PC-3 (cell line): ENCODE measurements around the gene ELF3. TPM values are rescaled to one million over a fixed set of nuclear protein-coding genes. Genes with fewer than 3 reads are reported as not detected.

Experiments
- ATAC-seq: fragments of 200-7000 bp; cut with Tn5 transposase; 2 replicates; pipeline ENCODE4 v1.9.1; 2020; ENCODE audit warnings: mild to moderate bottlenecking, moderate library complexity
- BruUV-seq: library from RNA; stranded (reverse); fragments of 400-500 nt; replicated peaks from 2 replicates; lab custom pipeline; 2021; lab: Mats Ljungman, UMichigan
- CTCF ChIA-PET: fragments of 300-600 bp; sonication (Branson Sonifier 250); formaldehyde crosslinking; loops from one replicate; lab custom pipeline; 2022; ENCODE audit warnings: antibody characterized with exemption; lab: Charles Lee
- POLR2A ChIA-PET: fragments of 300-600 bp; sonication (Branson Sonifier 250); formaldehyde crosslinking; loops from one replicate; lab custom pipeline; 2022; ENCODE audit warnings: antibody characterized with exemption; ENCODE audit not compliant: unreplicated experiment; lab: Charles Lee
- DNase-seq: peaks from one replicate; pipeline ENCODE4 v3.0.0-alpha.2; 2015
- H2AFZ ChIP-seq: fragments of 300-600 bp; sonication (generic); 2 replicates; pipeline ENCODE4 v1.6.0; 2016; ENCODE audit warnings: antibody characterized with exemption, low read length
- H3F3A ChIP-seq: fragments of 300-600 bp; sonication (generic); one replicate; pipeline ENCODE4 v1.6.0; 2017; ENCODE audit warnings: antibody characterized with exemption, low read length, control low read depth, mild to moderate bottlenecking; ENCODE audit not compliant: unreplicated experiment
- H3K27ac ChIP-seq: fragments of 300-600 bp; sonication (generic); 2 replicates; pipeline ENCODE4 v1.5.1; 2016; ENCODE audit warnings: mild to moderate bottlenecking, low read length
- H3K27me3 ChIP-seq: fragments of 300-600 bp; sonication (generic); 2 replicates; pipeline ENCODE4 v1.6.1; 2016; ENCODE audit warnings: low read length, mixed read lengths
- H3K36me3 ChIP-seq: fragments of 300-600 bp; sonication (generic); 2 replicates; pipeline ENCODE4 v1.6.1; 2016; ENCODE audit warnings: low read depth, mixed run types, low read length, mixed read lengths
- H3K4me1 ChIP-seq: fragments of 300-600 bp; sonication (generic); 2 replicates; pipeline ENCODE4 v1.5.1; 2016; ENCODE audit warnings: low read length; ENCODE audit not compliant: insufficient read depth
- H3K4me2 ChIP-seq: fragments of 300-600 bp; sonication (generic); 2 replicates; pipeline ENCODE4 v1.6.0; 2016; ENCODE audit warnings: low read length
- H3K4me3 ChIP-seq: fragments of 300-600 bp; sonication (generic); 2 replicates; pipeline ENCODE4 v1.5.1; 2016; ENCODE audit warnings: mild to moderate bottlenecking, low read length, mixed read lengths
- H3K79me2 ChIP-seq: fragments of 300-600 bp; sonication (generic); 2 replicates; pipeline ENCODE4 v1.6.1; 2017; ENCODE audit warnings: low read length, mixed read lengths
- H3K9ac ChIP-seq: fragments of 300-600 bp; sonication (generic); 2 replicates; pipeline ENCODE4 v1.6.0; 2016; ENCODE audit warnings: mild to moderate bottlenecking, low read length
- H3K9me2 ChIP-seq: fragments of 300-600 bp; sonication (generic); replicated peaks from 2 replicates; pipeline ENCODE4 v1.6.1; 2016; ENCODE audit warnings: mixed run types, low read length, mixed read lengths
- H3K9me3 ChIP-seq: fragments of 300-600 bp; sonication (generic); 2 replicates; pipeline ENCODE4 v1.6.1; 2016; ENCODE audit warnings: low read length, mixed read lengths
- H4K20me1 ChIP-seq: fragments of 300-600 bp; sonication (generic); 2 replicates; pipeline ENCODE4 v1.6.1; 2016; ENCODE audit warnings: low read length, mixed read lengths
- CTCF ChIP-seq: fragments of 300-600 bp; sonication (generic); conservative IDR thresholded peaks from 2 replicates; pipeline ENCODE4 v1.5.1; 2017; ENCODE audit warnings: antibody characterized with exemption, low read depth, mild to moderate bottlenecking, low read length
- EZH2 ChIP-seq: fragments of 300-600 bp; sonication (generic); IDR thresholded peaks from one replicate; pipeline ENCODE4 v1.6.1; 2017; ENCODE audit warnings: antibody characterized with exemption, mild to moderate bottlenecking, low read length; ENCODE audit not compliant: unreplicated experiment
- EZH2phosphoT487 ChIP-seq: fragments of 300-600 bp; sonication (generic); IDR thresholded peaks from 2 replicates; pipeline ENCODE4 v1.6.1; 2018; ENCODE audit warnings: mild to moderate bottlenecking, antibody characterized with exemption, low read length, borderline replicate concordance
- intact Hi-C: fragments of 100-400 bp; cut with micrococcal nuclease; formaldehyde crosslinking; loops from 2 replicates; pipeline ENCODE4 v1.9.0; 2023
- total RNA-seq: library from RNA; depleted of rRNA; stranded (reverse); fragments of >200 nt; gene quantifications from 2 replicates; pipeline ENCODE4 v1.2.3, GENCODE V29; 2014

ELF3 gene
- total RNA-seq, 1 experiment from 2014 or later: 399 TPM

GRCh38 chr1:201983380-201983805, 27.0 kb upstream of the ELF3 start:
- ATAC-seq (no peak), DNase-seq (no peak)
- Histone ChIP-seq H3K9me3 (no peaks in the 10 kb centered on the region), H3F3A (no peaks in the 10 kb centered on the region), H3K4me1 (peaks cover 11% of the 10 kb centered on the region; the same call in 1 of the 2 replicates), H3K9me2 (no peaks in the 10 kb centered on the region), H3K27ac (peak overlapping the region; percentile 31; the same call in 1 of the 2 replicates), H3K9ac (peak overlapping the region; percentile 75), H2AFZ (peak overlapping the region; percentile 81), H3K4me2 (peak overlapping the region; percentile 90), H3K79me2 (peaks cover 41% of the 10 kb centered on the region), H3K27me3 (no peaks in the 10 kb centered on the region), H3K4me3 (peak overlapping the region; percentile 96), H4K20me1 (no peaks in the 10 kb centered on the region), H3K36me3 (no peaks in the 10 kb centered on the region)
- intact Hi-C loops: no loop called here
- BruUV-seq: no TSS peak
- ChIA-PET CTCF (no interaction called here), POLR2A (interaction anchor here (0.7 kb wide), 1 partner anchor 73 kb away, joined by 3 read pairs; no protein-coding TSS in a partner anchor)
- TF ChIP-seq EZH2phosphoT487: no peak
- no peak for TF ChIP-seq CTCF
- no peak for TF ChIP-seq EZH2

- no peak for DNase-seq
- BruUV-seq: no TSS peak
- Histone ChIP-seq H3K4me2 (peak overlapping the region; percentile 90), H3K36me3 (no peaks in the 10 kb centered on the region; the same call in 1 of the 2 replicates), H3K4me1 (peaks cover 11% of the 10 kb centered on the region; the same call in 1 of the 2 replicates), H3K79me2 (peaks cover 41% of the 10 kb centered on the region), H2AFZ (no peak overlapping the region), H3K27me3 (no peaks in the 10 kb centered on the region), H3F3A (no peaks in the 10 kb centered on the region), H3K9me2 (no peaks in the 10 kb centered on the region), H4K20me1 (no peaks in the 10 kb centered on the region), H3K4me3 (peak overlapping the region; percentile 96; the same call in 1 of the 2 replicates), H3K9me3 (no peaks in the 10 kb centered on the region), H3K27ac (no peak overlapping the region), H3K9ac (no peak overlapping the region)
- ChIA-PET CTCF (no interaction called here), POLR2A (no interaction called here)
- no peak for ATAC-seq
- TF ChIP-seq CTCF (no peak), EZH2 (no peak), EZH2phosphoT487 (no peak)
- intact Hi-C loops: no loop called here
These were observed 25.9 kb upstream of the ELF3 start for GRCh38 chr1:201984446-201984845.

GRCh38 chr1:201985355-201985754, 25.0 kb upstream of the ELF3 start:
- CTCF ChIA-PET: no interaction called here

More at GRCh38 chr1:201985355-201985754, 25.0 kb upstream of the ELF3 start:
- TF ChIP-seq CTCF (no peak), EZH2 (no peak), EZH2phosphoT487 (no peak)
- ATAC-seq (no peak), DNase-seq (no peak)
- Histone ChIP-seq H3K9me2 (no peaks in the 10 kb centered on the region), H3K9me3 (no peaks in the 10 kb centered on the region), H3K9ac (no peak overlapping the region), H3K4me3 (no peak overlapping the region), H4K20me1 (no peaks in the 10 kb centered on the region), H3K27me3 (no peaks in the 10 kb centered on the region), H3K36me3 (peaks cover under 1% of the 10 kb centered on the region), H3K79me2 (peaks cover 41% of the 10 kb centered on the region), H2AFZ (no peak overlapping the region), H3K27ac (no peak overlapping the region), H3F3A (no peaks in the 10 kb centered on the region), H3K4me2 (no peak overlapping the region), H3K4me1 (peaks cover 11% of the 10 kb centered on the region; the same call in 1 of the 2 replicates)
- no TSS peak for BruUV-seq
- POLR2A ChIA-PET: no interaction called here
- intact Hi-C loops: no loop called here
